ENCODE results near the gene PROX2.

Gene PROX2

DNA sequence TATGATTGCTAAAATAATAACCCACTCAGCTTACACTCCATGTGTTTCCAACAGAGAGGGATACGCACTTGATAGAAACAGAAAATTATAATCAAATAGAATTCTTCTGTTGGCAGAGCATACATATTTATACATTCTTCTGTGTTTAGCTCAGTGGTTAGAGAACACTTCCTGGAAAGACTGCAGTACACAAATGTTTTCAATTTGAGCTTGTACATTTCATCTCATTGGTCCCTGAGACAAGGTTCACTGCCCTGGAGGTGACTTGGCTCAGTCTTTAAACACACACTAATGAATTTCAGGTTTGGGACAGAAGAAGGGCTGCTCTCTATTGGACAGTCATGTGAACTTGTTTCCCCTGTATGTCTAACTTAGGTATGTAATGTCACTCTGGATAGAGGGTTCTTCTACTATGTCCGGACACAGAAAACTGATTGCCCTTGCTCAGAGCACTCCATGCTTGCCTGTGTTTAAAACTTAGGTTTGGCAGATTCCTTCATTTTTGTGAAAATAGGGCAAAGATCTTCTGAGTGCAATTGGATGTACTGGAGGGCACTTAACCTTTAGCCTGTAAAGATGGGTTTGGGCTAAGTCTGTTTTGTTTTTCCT is 22.9 kb downstream of the PROX2 start:
- in situ Hi-C loops (cut with MboI; ENCODE audit: low sequenced_read_pairs) = no loop called here

DNA sequence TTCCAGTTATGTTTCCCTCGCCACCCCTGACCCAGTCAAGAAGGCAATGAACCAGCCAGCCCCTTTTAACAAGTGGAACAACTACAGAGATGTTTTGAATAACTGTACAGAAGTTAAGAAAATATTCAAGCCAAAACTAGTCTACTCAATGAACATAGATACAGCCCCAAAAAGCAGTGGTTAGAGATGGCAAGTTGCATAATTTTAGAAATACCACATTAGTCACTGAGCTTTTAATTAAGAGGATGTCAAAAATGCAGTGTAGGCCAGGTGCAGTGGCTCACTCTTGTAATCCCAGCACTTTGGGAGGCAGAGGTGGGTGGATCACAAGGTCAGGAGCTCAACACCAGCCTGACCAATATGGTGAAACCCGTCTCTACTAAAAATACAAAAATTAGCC is 27.2 kb downstream of the PROX2 start:
- in situ Hi-C loops (cut with MboI; ENCODE audit: low sequenced_read_pairs) = no loop called here

DNA sequence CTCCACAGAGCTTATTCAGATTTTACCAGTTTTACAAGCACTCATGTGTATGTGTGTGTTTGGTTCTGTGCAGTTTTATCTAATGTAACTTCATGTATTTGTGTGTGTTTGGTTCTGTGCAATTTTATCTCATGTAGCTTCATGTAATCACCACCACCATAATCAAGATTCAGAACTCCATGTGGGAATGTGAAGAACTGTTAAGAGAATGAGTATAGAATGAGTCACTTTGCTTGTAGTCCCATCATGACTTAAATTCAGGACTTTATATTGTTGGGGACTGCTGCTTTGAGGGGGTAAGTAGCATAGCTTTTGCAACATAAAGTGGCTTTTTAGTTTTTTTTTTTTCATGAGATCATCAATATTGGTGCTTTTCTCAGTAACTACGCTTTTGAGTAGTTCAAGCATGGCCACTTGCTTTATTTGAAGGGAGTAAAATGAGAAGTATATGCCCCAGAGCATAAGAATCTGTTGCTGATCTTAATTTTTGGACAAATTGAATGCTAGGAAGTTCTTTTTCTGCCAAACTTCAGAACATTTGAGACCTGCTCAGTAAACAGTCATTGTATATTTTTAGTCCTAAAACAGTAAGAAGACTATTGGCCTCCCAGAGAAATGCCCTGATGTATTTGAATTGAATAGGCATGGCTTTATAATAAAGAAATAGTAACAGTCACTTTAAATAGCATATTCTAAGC is 28.8 kb downstream of the PROX2 start:
- in situ Hi-C loops (cut with MboI; ENCODE audit: low sequenced_read_pairs) = no loop called here

DNA sequence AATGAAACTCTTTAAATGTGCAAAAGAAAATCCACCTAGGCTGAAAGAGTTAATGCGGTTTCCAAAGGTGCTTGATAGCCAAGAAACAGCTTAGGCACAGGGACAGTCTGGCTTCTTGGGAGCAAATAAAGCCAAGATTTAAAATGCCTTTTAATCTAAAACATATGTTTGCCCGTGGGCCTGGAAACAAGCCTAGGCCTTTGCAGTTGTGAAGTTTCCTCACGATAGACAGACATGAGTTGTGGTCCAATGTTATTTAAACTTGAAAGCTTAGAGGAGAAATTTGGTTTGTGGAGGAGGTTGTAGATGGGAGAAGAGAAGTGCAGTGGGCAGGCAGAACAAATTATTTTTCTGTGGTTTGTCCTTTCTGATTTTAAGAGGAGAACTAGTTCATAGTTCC is 29.8 kb downstream of the PROX2 start:
- in situ Hi-C loops (cut with MboI; ENCODE audit: low sequenced_read_pairs) = no loop called here

DNA sequence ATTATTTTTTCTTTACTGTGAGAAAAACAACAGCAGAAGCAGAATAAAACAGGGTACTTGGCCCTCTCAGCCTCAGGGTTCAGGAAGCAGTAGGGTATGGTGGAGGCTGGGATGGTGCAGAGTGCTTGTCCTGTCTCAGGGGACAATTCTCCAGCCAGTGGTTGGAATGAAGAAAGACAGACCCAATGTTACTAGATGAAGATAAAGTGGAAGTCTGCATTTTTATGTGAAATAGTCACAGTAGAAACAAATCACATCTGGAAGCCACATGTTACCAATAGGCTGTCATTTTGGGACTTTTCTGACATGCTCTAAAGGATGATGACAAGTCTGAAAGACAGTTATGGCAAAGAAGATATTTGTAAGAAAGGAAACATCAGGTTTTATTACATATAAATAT is 32.3 kb downstream of the PROX2 start:
- in situ Hi-C loops (cut with MboI; ENCODE audit: low sequenced_read_pairs) = no loop called here

DNA sequence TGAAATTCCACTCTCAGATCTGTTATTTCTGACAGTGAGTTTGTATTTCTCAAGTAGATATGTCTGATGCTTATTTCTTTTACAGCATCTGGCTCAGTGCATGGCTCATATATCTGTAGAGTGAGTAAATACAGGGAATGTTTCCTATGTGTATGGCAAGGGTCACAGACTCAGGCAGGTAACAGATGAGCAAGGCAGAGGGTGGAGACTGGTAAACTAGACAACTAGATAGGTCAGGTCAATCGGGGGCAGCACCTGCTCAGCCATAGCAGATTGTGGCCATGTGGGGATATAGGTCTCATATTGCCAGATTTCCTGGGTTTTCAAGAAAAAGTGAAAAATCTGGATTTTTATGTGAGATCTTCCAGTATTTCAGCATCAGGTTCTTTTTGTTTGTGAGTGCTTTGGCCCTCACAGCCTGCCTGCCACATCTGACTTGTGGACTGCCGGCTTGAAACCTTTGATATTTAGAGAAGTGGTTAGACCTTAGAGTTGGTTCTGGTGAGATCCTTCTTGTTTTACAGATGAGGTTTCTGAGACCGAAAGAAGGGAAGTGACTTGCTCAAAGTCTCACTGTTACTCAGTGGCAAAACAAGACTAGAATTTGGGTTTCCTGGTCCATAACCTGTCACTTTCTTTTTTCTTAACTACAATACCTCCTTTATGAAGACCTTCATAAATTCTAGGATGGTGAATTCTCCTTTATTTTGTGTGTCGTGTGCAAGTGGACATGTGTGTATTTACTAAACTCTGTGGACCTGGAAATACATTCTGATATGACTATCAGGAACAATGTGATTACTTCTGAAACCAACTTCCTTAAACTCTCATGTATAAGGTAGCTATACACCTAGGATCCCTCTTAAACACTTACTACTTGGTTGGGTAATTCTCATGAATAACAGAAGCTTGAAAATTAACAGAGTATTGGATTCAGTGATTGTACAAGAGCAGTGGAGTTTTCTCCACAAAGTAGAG is 34.4 kb downstream of the PROX2 start:
- in situ Hi-C loops (cut with MboI; ENCODE audit: low sequenced_read_pairs) = no loop called here

DNA sequence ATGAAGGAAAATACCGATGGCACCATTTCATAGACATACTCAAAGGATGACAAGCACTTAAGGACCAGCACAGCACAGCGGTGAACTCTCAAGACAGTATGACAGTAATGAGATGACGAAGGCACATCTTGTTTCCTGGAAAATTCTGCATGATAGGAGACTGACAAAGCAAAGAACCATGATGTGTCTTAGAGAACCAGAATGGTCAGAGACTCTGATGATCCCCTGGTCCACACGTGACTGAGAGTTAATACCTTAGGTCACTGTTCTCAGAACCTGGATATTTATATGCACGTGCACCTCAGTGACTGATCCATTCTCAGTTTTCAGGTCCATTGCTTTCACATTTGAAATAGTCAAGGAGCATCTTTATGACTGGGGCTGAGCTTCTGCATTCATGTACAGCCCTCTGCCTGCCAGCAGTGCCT is 35.3 kb downstream of the PROX2 start:
- in situ Hi-C loops (cut with MboI; ENCODE audit: low sequenced_read_pairs) = no loop called here

DNA sequence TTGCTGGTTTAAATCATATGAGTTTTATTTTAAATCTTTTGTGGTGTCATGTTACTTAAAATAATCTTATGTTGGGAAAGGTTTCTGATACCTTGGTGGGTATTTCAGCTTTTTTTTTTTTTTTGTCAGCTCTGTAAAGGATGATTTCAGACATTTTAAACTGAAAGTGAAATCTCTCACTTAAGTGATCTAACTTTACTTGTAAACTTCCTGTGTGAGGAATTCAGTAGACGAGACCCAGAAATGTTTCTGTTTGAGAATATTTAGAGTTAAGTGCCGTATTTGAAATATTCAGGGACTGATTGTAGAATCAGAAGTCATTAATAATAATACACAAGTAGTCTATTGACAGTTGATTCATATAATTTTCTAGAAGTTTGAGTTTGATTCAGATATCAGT is 37.8 kb downstream of the PROX2 start:
- in situ Hi-C loops (cut with MboI; ENCODE audit: low sequenced_read_pairs) = no loop called here

DNA sequence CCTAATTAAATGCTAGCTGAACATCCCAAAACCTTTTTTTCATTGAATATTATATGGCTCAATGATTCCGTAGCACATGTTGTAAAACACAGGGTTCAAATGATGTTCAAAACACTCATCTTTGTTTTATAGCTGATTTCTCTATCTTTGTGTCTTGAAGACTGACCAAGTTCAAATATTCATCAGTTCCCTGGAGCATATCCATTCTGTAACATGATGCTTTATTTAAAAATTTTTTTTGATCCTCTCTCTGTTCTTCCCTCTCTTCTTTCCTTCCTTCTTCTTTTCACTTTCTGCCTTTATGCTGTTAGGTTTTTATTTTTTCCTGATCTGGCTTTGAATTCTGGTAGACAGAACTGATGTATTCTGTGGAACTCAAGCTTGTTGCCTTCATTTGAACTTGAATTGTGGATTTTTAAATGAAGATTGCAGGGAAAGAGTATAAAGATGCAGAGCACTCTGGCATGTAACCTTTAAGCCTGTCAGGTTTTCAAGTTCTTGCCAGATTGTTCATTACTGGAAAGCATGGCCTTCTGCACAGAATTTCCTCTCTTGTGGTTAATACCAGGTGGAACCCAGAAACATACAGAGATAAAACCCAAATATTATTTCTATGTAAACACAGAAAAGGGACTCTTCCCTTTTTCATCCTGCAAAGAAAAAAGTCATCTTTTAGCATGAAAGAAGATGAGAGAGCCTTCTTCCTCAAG is 39.5 kb downstream of the PROX2 start:
- in situ Hi-C loops (cut with MboI; ENCODE audit: low sequenced_read_pairs) = no loop called here

DNA sequence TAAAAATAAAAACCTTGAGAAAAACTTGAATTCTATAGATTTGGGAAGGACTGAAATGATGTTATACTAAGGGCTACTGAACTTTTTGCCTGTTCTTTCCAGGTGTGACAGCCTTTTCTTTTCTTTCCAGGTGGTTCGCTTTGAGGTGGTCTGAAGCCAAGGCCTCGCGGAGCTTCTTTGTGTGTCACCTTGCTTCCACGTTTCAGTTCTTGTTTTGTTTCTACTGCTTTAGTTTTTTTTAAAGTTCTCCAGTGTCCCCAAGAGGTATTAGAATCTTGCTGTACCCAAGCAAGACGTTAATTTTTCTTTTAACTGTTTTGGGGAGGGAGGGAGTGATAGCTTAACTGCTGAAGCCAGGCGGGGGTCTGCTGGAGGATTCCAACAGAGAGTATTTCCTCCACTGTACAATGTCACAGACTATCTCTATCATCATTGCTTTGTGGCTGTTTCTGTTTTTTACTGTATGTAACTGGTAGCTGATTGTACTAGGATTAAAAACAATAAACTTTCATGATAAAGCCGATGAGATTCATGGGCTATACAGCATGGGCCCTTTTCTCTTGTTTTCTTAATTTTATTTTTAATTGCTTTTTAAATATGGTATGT is 40.2 kb downstream of the PROX2 start:
- in situ Hi-C loops (cut with MboI; ENCODE audit: low sequenced_read_pairs) = no loop called here

DNA sequence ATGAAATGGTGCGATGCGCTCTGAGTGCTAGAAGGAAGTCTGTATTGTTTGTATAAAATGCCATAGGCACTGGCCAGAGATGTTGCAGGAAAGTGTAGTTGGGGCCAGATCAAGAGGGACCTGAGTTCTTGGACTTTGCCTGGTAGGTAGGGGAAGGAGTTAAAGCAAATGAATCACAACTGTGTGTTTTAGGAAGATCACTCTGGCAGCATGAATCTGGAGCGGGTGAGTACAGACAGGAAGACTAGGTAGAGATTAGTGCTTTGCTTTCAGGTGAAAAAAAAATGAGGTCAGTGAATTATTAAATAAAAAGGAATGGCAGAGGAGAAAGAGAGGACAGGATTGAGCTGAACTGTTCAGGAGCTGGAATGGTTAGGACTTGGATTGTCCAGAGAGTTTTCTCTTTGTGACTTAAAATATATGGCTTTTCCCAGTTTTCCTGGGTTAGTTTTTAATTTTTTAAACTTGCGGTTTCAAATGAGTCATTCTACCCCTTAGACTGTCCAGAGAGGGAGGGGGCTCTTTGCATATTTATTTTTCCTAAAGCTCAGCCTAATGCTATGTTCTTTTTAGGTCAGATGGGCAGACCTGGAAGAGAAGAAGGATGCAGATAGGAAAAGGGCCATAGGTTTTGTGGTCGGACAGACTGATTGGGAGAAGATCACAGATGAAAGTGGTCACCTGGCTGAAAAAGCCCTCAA is 41.1 kb downstream of the PROX2 start:
- in situ Hi-C loops (cut with MboI; ENCODE audit: low sequenced_read_pairs) = no loop called here

DNA sequence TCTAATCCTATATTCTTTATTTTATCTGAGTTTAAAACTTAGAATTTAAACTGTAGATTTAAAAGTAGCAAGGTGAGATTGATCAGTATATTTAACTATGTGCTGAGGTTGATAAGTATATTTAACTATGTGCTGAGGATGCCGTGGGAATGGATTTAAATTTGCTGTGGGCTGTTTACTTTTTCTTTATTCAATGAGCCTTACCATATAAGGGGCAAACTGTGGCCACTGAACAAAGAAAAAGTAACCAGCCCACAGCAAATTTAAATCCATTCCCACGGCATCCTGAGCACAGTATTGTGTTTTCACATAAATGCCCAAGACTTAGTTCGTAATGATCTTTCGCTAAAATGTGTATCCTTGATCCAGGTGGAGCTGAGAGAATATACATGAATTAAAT is 43.1 kb downstream of the PROX2 start:
- in situ Hi-C loops (cut with MboI; ENCODE audit: low sequenced_read_pairs) = no loop called here

DNA sequence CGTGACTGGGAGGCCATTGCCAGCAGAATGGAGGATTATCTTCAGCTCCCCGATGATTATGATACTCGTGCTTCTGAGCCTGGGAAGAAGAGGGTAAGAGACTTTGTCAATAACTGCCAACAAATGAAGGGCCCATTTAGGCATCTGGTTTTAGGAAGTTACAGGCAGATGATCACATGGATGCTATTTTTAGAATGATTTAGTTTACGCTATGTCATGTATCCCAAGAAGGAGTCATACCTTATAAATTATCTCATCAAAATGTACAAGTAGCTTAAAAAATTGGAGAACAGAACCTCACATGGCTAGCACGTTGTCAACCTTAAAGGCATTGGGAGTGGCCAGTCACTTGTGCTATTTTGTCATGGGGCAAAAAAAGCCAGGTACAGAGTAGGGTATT is 46.7 kb downstream of the PROX2 start:
- in situ Hi-C loops (cut with MboI; ENCODE audit: low sequenced_read_pairs) = no loop called here

DNA sequence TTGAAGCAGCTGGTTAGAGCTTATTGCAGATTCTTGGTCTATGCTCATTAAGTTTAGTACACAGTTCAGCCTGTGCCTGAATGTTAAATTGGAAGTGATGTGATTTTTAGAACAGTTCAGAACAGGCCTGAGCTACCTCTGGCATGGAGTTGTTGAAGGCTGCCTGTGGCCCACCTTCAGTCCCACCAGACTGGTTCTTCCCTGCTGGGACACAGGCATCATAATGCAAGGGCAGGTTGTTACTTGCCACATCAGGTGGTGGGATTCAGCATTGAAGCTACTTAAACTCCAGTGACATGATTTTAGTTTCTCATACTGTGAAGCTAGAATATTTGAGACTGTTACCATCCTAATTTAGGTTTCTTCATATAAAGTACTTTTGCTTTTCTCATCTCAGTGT is 49.4 kb downstream of the PROX2 start:
- in situ Hi-C loops (cut with MboI; ENCODE audit: low sequenced_read_pairs) = no loop called here

Measured in HL-60/S4 treated with retinoic acid at 250 ng/mL for 4 days and 3 days (cell line).